Measurements from ENCODE around the gene KIAA1755.

KIAA1755 gene

DNA sequence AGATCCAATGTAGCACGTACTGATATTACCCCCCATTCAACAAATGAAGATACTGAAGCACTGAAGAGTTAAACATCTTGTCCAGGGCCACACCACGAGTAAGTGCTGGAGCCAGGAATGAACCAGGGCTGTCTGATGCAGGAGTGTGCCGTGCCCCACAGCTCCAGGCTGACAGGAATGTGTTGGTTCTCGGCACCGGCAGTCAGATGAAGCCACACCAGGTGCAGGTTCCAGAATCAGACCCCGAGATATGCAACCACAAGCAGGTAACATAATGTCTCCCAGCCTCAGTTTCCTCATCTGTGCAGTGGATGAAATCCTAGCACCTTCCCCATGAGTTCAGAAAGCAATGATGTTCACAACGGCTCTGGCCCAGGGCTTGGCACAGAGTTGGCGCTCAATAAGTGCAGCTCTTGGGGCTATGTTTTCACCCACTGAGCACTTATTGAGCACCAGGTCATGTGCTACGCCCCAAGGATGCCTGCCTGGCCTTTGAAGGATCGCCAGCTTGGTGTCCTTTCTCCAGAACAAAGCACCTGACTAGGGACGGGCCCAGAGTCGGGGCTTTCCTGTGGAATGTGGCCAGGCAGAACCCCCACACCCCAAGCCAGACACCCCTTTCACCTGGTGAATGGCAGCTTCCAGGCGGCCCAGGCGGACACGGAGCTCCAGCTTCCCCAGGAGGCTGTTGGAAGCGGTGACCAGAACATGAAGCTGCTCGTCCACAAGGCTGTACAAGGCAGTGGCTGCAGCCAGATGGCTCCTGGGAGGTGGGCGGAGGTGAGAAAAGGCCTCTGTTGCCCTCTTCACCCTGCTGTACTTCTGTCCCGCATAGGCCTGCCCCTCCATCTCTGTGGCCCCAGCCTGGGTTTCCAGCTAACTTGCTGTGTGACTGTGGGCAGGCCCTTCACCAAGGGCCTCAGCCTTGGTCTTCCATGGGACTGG, 41.3 kb downstream of the KIAA1755 start:
- no peak for DNase-seq (ENCODE audit: low read depth)

DNA sequence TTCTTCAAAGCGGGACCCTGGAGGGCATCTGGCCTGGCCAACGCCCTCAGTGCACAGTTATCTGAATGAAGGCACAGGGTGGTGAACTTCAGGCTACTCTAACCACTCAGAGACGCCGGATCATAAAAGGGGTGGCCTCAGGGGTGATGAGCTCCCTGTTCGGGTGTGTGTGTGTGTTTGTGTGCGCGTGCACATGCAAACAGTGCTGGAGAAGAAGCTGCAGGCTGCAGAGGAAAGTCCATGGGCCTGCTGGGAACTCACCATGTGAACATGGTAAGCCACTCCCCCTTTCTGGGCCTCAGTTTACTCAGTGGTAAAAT, 42.0 kb downstream of the KIAA1755 start:
- DNase-seq (ENCODE audit: low read depth) = no peak

DNA sequence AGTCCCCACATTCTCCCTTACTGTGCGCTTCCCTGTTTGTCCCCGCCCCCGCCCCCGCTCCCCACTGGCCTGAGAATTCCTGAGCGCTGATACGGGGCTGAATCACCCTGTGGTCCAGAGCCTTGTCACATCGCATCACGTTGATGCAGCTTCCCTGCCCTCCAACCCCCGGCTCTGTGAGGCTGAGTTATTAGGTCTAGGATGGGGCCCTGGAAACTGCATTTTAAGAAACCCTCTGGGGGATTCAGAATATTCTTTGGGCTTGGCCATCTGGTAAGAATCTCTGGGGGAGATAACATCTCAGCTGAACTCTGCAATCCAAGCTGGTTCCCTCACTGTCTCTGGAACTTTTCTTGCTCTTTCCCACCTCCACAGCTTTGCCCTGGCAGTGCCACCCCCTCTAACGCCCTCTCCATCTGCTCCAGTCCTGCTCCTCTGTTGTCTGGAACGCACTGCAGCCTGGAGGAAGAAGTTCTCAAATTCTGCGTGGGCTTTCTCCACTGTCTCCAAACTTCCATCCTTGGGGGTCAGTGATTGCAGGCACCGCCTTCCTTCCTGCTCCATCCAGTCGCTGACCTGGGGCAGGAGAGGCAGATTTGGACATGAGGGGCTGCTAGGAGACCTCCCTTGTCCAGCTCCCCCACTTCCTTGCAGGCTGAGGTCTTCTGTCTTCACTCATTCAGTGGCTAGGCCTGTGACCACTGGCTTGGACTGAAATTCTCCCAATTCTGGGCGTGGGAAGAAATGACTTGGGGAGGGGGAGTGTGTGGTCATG, 42.6 kb downstream of the KIAA1755 start:
- no peak for DNase-seq (ENCODE audit: low read depth)

DNA sequence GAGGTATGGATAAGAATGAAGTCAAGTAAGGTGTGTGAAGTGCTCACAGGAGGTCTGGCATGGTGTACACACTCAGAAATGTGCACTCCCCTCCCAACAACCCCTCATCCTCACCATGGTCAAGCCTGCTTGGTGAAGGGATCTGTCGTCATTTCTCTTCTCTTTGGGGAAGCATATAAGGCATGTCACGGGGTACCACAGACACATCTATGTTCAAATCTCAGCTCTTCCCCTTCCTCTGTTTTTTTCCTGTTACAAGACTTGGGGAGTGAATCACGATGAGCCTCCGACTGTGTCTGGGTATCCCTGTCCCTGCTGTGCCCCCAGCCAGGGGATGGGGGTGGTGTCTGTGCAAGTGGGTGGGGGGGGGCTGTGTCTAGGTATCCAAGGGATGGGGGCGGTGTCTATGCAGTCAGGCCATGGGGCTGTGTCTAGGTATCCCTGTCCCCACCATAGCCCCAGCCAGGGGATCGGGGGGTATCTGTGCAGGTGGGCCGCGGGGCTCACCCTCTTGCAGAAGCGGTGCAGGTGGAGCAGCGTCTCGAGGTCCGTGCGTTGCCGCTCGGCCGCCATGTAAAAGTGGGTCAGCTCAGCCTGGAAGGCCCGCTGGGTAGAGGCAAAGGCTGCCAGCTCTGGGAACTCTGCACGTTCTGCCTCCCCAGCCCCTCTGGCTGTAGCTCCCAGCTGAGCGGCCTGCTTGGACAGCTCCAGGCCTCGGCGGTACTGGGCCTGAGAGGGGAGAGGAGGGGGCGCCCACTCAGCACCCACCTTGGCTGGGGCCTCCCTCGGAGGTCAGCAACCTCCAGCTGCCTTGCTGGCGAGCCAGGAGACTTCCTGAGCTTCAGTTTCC, 43.6 kb downstream of the KIAA1755 start:
- no peak for DNase-seq (ENCODE audit: low read depth)

DNA sequence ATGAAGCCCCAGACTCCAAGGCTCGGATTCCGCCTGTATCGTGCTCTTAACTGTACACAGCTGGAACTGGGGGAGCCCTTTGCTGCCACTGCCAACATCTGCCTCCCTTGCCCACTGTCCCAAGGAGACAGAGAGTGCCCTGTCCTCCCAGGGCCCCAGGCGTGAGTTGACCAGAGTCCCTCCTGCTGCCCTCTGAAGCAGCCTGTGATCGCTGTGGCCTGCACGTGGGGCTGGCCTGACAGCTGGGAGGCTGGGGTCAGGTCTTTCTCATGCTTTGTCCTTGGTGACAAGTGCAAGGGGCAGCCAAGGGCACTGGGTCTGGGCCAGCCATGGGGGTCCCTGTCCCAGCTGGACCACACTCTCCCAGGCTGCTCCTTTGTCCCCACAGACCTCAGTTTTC, 44.3 kb downstream of the KIAA1755 start:
- no peak for DNase-seq (ENCODE audit: low read depth)

DNA sequence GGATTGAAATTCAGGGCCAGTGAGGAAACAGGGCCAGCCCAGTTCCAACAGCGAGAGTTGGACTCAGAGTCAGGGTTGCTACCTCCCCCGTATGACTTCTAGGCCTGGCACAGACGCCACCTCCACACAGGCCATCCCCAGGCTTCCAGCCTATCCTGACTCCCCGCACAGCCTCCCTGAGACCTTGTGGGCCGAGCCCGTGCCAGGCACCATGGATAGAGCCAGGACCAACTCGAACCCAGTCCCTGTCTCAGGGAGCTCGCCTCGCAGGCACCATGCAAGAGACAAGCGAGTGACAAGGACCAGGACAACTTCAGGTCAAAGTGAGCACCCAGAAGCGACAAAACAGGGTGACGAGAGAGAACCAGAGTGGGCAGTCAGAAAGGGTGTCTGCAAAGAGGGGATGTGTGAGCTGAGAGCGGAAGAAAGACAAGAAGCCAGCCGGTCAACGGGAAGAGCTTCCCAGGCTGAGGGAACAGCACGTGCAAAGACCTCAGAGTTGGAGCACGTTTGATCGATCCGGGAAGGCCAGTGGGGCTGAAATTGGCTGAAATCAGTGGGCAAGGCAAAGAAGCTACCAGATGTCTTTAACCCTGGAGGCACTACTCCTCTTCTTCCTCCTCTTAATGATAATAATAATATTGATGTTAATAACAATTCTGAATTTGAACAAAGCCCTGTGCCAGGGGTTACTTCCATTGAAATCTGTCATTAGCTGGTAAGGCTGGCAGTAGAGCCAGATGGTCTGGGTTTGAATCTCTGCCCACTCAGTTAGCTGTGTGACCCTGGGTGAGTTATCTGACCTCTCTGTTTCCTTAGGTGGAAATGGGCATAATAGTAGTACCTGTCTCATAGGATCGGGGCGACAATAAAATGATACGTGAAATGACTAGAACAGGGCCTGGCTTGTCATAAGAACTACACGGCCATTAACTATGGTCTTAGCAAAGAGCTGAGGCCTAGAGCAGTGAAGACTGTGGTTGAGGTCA, 45.0 kb downstream of the KIAA1755 start:
- no peak for DNase-seq (ENCODE audit: low read depth)

DNA sequence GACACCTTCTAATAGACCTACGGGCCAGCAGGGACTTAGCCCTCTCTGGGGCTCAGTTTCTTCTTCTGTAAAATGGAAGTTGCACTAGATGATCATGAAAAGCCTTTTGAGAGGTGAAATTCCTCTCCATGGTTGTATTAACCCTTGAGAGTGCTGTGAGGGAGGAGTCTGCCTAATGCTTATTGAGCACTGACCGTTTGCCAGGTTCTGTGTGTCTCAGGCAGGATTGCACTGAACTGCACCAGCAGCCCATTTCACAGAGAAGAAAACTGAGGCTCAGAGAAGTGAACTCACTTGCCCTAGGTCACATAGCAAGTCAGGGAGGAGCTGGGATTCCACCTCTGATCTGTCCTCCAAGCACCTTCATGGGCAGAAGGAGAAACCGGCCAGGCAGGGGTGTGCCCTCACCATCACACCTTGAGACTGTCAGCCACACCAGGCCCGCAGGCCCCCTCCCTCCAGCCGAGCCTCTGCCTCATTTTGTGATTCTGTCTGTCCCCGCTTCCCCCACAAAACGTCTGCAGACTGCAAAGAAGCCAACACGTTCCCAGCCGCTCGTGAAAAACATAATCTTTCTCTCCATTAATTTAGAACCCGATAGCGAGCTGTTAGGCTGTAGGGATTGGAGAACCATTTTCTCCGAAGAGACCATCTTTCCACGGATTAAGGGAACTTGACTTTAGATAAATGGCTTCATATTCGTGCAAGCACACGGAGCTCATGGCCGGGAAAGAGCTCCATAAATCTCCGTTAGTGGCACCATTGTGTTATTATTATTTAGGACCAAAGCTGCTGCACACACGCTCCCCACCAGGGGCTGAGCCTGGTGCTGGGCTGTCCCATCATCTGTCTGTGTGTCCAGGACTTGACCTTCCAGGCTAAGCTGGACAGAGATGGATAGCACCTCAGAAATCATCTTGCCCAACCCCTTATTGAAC, 46.0 kb downstream of the KIAA1755 start:
- no peak for DNase-seq (ENCODE audit: low read depth)

DNA sequence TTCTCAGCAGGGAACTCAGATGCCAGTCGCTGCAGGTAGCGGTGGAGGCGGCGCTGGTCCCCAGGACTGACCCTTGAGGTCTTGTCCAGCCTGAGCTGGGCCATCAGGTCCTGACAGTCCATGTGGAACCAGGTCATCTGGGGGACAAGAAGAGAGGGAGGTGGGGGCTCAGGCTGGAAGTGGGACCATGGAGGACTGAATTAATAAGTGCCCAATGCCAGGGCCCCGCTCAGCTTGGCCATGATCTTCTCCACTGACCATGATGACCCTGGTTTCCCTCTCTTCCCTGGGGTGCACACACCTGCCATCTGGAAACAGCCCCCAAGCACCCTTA, 47.0 kb downstream of the KIAA1755 start:
- DNase-seq (ENCODE audit: low read depth) = no peak

DNA sequence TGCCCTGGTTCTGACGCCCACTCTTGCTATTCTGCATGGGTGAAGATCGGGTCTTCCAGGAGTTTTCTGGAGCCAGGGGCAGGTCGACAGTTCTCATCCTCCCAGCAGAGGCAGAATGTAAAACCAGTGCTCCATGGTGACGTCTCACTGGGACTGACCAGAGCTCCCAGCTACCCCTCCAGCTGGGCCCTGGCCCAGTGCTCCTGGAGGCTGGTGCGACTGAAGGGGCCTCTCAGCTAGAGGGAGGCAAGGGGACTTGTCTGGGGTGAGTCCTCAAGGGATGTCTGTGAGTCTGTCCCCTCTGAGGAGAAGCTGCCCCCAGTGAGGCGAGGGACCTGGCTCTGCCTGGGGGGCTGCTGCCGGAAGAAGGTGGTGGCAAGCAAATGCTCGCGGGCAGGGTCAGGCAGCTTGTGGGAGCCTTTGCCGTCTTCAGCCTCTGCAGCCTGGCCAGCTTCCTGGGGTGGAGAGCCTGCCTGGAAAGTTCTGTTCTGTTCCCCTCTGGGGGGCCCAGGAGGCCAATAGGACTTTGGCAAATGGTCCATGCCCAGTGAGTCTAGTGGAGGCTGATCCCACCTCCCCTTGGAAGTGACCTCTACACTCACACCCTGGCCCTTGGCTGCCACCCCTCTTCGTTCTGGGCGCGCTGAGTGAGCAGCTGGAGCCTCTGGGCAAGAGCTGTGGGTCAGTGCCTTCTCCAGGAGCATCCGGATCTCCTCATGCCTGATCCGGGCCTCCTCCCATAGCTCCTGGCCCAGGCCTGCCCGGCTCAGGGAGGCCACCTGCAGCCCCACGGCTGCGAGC, 47.5 kb downstream of the KIAA1755 start:
- DNase-seq (ENCODE audit: low read depth) = no peak

DNA sequence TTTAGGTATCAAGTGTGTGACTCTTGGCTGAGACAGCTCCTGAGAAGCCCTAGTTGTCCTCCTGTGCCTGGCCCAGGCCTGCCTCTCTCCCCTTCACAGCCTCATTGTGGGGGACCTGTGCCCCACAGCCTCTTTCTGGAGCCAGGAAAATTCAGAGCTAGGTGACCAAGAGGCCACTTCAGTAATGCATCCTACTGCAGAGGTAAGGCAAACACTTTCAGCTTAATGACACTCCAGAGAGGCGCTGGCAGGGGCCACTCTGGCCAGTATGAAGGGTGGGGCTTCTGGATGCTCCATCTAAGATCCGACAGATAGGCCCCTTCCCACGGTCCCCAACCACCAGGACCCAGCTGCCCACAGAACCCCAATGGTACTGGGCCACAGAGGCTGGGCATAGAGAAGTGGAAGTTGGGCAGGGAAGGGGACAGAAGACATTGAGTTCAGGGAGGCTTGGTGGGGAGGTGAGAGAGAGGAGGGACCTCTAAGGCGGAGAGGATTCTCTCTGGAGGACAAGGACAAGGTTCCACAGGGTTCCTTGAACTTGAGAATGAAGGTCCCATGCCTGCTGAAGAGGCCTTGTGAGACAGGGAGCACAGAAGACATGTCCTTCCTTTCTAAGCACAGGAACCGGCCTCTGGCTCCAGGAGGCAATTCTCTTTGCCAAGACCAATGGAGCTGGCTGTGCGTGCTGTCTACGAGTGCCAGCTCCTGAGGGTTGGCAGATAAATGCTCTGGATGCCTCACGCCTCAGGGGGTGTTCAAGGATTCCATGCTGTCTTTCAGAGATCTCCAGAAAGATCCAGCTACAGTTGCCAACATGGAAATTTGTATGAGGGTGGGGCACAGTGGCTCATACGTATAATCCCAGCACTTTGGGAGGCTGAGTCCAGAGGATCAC, 49.1 kb downstream of the KIAA1755 start:
- DNase-seq (ENCODE audit: low read depth) = no peak

DNA sequence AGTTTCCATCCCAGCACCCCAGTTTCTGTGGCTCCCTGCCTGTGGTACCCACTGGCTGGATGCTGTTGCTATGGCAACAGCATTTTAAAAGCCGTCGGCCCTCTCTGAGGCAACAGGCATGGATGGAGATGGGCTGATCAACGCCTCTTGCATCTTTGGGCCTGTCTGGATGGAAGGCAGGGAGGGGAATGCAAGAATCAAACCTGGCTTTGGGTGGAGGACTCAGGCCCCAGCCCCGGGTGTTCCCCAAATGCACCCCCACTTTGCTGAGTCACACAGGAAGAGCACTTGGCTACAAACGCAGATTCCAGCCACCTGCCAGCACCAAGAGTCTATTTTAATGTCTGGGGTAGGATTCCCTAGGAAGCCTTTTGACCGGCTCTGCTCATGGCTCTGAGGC, 49.8 kb downstream of the KIAA1755 start:
- no peak for DNase-seq (ENCODE audit: low read depth)

DNA sequence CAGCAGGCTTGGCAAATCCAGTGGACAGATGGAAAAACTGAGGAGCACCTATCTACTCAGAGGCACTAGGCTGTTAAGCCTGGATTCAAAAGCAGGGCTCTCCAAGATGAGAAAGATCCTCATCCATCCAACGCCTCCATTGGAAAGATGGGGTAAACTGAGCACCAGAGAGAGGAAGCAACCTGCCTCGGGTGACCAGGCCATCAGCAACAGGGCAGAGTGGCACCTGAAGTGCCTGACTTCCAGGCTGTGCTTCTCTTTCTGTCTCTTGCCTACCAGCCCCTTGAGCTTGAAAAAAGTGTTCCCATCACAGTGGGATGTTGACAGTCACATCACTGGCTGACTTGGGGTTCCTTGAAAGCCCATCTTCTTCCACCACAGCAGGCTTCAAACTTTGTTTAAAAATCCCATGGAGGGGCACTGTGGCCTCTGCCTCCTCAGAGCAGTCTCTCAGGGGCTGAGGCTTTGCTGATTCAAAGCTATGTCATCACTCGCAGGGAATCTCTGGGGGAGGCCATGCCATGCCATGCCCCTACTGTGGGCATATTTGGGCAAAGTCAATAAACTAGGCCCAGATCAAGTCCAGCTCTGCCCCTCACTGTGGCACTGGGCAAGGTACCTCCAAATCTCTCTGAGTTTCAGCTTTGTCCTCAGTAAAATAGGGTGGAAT, 50.7 kb downstream of the KIAA1755 start:
- no peak for DNase-seq (ENCODE audit: low read depth)

DNA sequence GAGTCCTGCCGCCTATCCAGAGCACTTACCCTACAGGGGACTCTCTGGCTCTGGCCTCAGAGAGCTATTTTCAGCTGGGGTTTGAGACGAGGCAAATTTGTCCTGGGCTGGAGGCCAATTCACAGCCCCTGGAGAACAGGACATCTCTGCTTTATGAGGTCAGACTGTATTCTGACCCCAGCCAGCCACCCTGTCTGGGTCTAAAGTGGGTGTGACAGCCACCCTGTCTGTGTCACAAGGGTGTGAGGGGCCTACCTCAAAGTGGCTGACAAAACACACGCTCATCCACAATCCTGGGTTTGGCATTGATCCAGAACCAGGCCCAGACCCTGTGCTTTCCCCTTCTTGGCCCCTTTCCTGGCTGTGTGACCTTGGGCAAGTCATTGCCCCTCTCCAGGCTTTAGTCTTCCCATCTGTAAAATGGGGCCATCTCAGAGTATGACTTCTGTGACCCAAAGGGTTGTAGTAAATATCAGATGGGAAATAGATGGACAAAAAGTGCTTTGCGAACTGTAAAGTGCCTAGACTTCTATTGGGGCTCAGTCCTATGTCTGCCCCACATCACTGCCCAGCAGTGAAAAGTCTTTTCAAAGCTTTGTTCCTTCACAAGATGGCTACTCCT, 51.4 kb downstream of the KIAA1755 start:
- DNase-seq (ENCODE audit: low read depth) = no peak

DNA sequence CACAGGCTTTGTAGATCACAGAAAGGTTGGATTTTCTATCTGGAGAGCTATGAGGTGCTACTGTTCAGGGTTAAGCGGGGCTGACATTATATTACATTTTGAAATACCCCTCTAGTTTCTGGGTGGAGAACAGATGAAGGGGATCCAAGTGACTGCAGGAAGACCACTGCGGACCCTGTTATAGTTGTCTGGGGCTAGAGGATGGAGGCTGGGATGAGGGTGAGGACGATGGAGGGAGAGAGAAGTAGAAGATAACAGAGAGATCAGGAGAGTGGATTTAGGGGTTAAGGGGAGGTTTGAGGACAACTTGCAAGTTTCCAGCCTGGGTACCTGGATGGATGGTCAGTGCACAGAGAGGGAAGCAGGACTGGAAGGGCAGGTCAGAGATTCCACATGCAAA, 52.0 kb downstream of the KIAA1755 start:
- DNase-seq (ENCODE audit: low read depth) = no peak

DNA sequence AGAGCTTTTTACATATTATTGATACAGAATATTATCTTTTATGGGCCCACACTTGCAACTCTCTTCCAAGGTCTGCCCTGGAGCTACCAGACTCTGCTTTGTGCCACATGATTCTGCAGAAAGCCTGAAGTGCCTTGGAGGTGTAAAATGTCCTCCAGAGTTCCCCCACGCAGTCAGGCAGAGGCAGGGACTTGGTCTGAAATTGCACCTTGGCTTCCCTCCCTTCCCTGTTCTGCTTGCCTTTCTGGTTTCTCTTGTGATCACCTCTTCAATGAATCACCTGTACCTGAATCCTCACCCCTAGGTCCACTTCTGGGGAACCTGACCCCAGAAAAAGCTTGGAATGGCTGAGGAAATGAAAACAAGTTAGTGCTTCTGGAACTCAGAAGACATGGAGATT, 52.4 kb downstream of the KIAA1755 start:
- DNase-seq (ENCODE audit: low read depth) = no peak

DNA sequence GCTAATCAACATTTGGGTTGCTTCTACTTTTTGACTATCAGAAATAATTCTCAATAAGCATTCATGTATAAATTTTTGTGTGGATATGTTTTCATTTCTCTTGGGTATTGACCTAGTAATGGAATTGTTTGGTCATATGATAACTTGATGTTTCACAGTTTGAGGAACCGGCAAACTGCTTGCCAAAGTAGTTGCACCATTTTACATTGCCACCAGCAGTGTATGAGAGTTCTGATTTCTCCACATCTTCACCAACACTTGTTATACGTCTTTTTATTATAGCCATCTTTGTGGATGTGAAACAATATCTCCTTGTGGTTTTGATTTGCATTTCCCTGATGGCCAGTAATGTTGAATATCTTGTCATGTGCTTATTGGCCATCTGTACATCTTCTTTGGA, 52.9 kb downstream of the KIAA1755 start:
- DNase-seq (ENCODE audit: low read depth) = no peak

DNA sequence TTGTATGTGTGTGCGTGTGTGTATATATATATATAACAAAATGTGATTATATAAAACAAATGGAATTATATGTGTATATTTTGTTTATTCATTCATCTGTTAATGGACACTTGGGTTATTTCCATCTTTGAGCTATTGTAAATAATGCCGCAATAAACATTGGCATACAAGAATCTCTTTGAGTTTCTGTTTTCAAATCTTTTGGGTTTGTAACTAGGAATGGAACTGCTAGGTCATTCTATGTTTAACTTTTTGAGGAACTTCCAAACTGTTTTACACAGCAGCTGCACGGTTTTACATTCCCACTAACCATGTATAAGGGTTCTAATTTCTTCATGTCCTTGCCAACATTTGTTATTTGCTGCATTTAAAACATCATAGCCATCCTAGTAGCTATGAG, 55.5 kb downstream of the KIAA1755 start:
- DNase-seq (ENCODE audit: low read depth) = no peak
